Panc1 (cell line): ENCODE results near the gene ORC5. TPM values are rescaled to one million over a fixed set of nuclear protein-coding genes. Genes with fewer than 3 reads are reported as not detected.

Source experiments
- ATAC-seq: fragments of 200-7000 bp; cut with Tn5 transposase; 2 replicates; pipeline ENCODE4 v1.9.1; 2020; ENCODE audit warnings: mild to moderate bottlenecking, moderate library complexity
- BruUV-seq: library from RNA; stranded (reverse); fragments of 400-500 nt; replicated peaks from 2 replicates; lab custom pipeline; 2021; lab: Mats Ljungman, UMichigan
- CTCF ChIA-PET: fragments of 300-600 bp; sonication (Branson Sonifier 250); formaldehyde crosslinking; loops from one replicate; lab custom pipeline; 2022; ENCODE audit warnings: antibody characterized with exemption; lab: Charles Lee
- POLR2A ChIA-PET: fragments of 300-600 bp; sonication (Branson Sonifier 250); formaldehyde crosslinking; loops from one replicate; lab custom pipeline; 2022; ENCODE audit warnings: antibody characterized with exemption; lab: Charles Lee
- DNase-seq: peaks from one replicate; pipeline ENCODE4 v3.0.0-alpha.2; 2010; ENCODE audit warnings: low read depth, low spot score
- H3K27ac ChIP-seq: 2 replicates; pipeline ENCODE4 v1.5.1; 2011; ENCODE audit warnings: mild to moderate bottlenecking, low read length, inconsistent platforms
- H3K27me3 ChIP-seq: fragments of 200-500 bp; sonication (Bioruptor generic); 2 replicates; pipeline ENCODE4 v1.6.0; 2014; ENCODE audit warnings: low read length, inconsistent platforms; ENCODE audit not compliant: control insufficient read depth, insufficient read depth
- H3K36me3 ChIP-seq: fragments of 200-500 bp; sonication (Bioruptor generic); 2 replicates; pipeline ENCODE4 v1.5.1; 2014; ENCODE audit warnings: inconsistent platforms, mild to moderate bottlenecking, low read length, moderate library complexity; ENCODE audit not compliant: control insufficient read depth, insufficient read depth
- H3K4me1 ChIP-seq: 2 replicates; pipeline ENCODE4 v1.5.1; 2011; ENCODE audit warnings: inconsistent platforms, mild to moderate bottlenecking, low read length, moderate library complexity; ENCODE audit not compliant: control insufficient read depth, insufficient read depth
- H3K4me3 ChIP-seq, 2 experiments: 2 replicates each; pipeline ENCODE4 v1.5.1; 2011 to 2012; ENCODE audit warnings: low read depth in 2 of 2, low read length in 2 of 2, mild to moderate bottlenecking in 2 of 2, inconsistent platforms in 1 of 2, moderate library complexity in 1 of 2
- H3K9me3 ChIP-seq: fragments of 200-500 bp; sonication (Bioruptor generic); 2 replicates; pipeline ENCODE4 v1.5.1; 2014; ENCODE audit warnings: low read depth, mild to moderate bottlenecking, inconsistent platforms, low read length, moderate library complexity; ENCODE audit not compliant: control insufficient read depth, insufficient read depth
- POLR2AphosphoS5 ChIP-seq: IDR thresholded peaks from 2 replicates; pipeline ENCODE4 v1.6.1; 2012; ENCODE audit warnings: mild to moderate bottlenecking, low read depth, low read length, moderate library complexity
- SIN3A ChIP-seq: IDR thresholded peaks from 2 replicates; pipeline ENCODE4 v1.6.1; 2012; ENCODE audit warnings: low read depth, mild to moderate bottlenecking, low read length, moderate library complexity, borderline replicate concordance; ENCODE audit not compliant: insufficient read depth
- TCF7L2 ChIP-seq: IDR thresholded peaks from 2 replicates; pipeline ENCODE4 v1.6.1; 2011; ENCODE audit warnings: mild to moderate bottlenecking, low read depth, low read length, inconsistent platforms
- in situ Hi-C: cut with HindIII; loops from 2 replicates; pipeline ENCODE4 v1.10.0; 2016; ENCODE audit warnings: low sequenced_read_pairs, low pct_unique_long_range_greater_than_20kb
- intact Hi-C: fragments of 100-400 bp; cut with micrococcal nuclease; formaldehyde crosslinking; loops from one replicate; pipeline ENCODE4 v1.10.0; 2022; ENCODE audit not compliant: unreplicated experiment
- total RNA-seq: library from RNA; stranded (reverse); gene quantifications from one replicate; pipeline ENCODE4 v1.2.1, GENCODE V29; 2021; ENCODE audit not compliant: unreplicated experiment
- TF ChIP-seq, protein P1 (sequence below): fragments of 450-650 bp; IDR thresholded peaks from 2 replicates; pipeline ENCODE4 v1.5.1; 2017; ENCODE audit warnings: mild to moderate bottlenecking
- TF ChIP-seq, protein P2 (sequence below), 2 experiments: IDR thresholded peaks; 2 replicates each; pipeline ENCODE4 v1.6.1; 2011 to 2012; ENCODE audit warnings: low read depth in 2 of 2, control low read depth in 1 of 2, low read length in 1 of 2, mild to moderate bottlenecking in 1 of 2, moderate library complexity in 1 of 2; ENCODE audit not compliant: insufficient read depth in 1 of 2

Gene ORC5
- total RNA-seq, 1 experiment from 2014 or later = 24.6 TPM

DNA sequence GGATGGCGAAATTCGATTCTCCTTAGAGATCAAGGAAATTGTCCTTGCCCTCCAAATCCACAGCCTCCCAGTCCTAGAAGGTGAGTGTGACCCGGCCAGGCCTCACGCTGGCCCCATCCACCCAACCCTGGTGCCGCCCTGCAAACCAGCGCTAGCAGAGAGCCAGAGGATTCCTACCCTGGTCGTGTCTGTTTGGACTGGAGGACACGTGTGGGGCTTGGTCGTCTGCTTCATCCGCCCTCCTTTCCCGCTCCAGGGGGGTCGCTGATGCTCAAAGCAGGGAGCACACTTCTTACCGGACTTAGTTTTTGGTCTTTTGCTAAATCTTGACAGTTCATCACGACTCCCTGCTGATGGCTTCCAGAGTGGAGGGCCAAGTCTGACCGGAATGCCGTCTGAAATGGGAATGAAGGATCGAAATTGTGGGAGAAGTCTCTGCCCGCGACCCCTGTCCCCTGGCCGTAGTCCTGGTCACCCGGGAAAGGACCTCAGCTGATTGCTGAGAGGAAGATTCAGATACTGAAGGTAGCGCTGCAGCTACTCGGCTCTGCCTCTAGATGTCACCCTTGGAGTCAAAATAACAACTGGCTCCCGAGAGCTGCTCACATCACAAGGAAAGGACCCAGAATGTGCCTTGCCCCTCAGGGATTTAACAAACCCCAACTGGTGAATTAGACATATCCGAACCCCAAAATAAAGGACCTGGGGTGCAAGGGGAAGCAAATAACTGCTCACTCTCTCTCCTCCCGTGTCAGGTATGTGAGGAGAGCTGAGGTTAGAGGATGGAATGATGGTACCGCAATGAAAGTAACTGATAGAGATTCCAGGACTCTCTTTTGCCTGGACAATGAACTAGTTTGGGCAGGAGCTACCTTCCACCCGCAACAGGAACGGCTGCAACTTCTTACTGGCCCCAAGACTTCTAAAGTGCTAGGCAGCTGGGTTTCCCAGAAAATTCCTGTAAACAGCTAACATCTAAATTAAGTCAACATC is 23.5 kb upstream of the ORC5 start:
- Histone ChIP-seq H3K4me1 (no peaks in the 10 kb centered on the region), H3K27ac (no peak overlapping the region), H3K9me3 (no peaks in the 10 kb centered on the region), H3K4me3 (no peak overlapping the region), H3K36me3 (no peaks in the 10 kb centered on the region), H3K27me3 (peaks cover 9% of the 10 kb centered on the region)
- in situ Hi-C loops (no loop called here), intact Hi-C loops (loop anchor here (5.0 kb wide), 2 partner anchors 616 to 686 kb away; no protein-coding TSS in a partner anchor)
- CTCF ChIA-PET = interaction anchor here (0.6 to 1.3 kb wide), 7 partner anchors 20 to 688 kb away, joined by 3 to 13 read pairs (median 3); no protein-coding TSS in a partner anchor
- ATAC-seq (peak; percentile 98), DNase-seq (peak; percentile 57)
- no peak for TF ChIP-seq TCF7L2
- TF ChIP-seq, protein P1, sequence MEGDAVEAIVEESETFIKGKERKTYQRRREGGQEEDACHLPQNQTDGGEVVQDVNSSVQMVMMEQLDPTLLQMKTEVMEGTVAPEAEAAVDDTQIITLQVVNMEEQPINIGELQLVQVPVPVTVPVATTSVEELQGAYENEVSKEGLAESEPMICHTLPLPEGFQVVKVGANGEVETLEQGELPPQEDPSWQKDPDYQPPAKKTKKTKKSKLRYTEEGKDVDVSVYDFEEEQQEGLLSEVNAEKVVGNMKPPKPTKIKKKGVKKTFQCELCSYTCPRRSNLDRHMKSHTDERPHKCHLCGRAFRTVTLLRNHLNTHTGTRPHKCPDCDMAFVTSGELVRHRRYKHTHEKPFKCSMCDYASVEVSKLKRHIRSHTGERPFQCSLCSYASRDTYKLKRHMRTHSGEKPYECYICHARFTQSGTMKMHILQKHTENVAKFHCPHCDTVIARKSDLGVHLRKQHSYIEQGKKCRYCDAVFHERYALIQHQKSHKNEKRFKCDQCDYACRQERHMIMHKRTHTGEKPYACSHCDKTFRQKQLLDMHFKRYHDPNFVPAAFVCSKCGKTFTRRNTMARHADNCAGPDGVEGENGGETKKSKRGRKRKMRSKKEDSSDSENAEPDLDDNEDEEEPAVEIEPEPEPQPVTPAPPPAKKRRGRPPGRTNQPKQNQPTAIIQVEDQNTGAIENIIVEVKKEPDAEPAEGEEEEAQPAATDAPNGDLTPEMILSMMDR = peak; percentile 89
- BruUV-seq = no TSS peak
- POLR2A ChIA-PET = no interaction called here

- ChIA-PET CTCF (no interaction called here), POLR2A (no interaction called here)
- Histone ChIP-seq H3K9me3 (no peaks in the 10 kb centered on the region), H3K36me3 (no peaks in the 10 kb centered on the region), H3K4me3 (no peak overlapping the region), H3K27me3 (peaks cover 9% of the 10 kb centered on the region), H3K4me1 (no peaks in the 10 kb centered on the region), H3K27ac (no peak overlapping the region)
- BruUV-seq = no TSS peak
- DNase-seq (no peak), ATAC-seq (no peak)
- intact Hi-C loops = loop anchor here (5.0 kb wide), 2 partner anchors 617 to 687 kb away; no protein-coding TSS in a partner anchor
- TF ChIP-seq SIN3A (no peak), TCF7L2 (no peak), POLR2AphosphoS5 (no peak)
- TF ChIP-seq, protein P2, sequence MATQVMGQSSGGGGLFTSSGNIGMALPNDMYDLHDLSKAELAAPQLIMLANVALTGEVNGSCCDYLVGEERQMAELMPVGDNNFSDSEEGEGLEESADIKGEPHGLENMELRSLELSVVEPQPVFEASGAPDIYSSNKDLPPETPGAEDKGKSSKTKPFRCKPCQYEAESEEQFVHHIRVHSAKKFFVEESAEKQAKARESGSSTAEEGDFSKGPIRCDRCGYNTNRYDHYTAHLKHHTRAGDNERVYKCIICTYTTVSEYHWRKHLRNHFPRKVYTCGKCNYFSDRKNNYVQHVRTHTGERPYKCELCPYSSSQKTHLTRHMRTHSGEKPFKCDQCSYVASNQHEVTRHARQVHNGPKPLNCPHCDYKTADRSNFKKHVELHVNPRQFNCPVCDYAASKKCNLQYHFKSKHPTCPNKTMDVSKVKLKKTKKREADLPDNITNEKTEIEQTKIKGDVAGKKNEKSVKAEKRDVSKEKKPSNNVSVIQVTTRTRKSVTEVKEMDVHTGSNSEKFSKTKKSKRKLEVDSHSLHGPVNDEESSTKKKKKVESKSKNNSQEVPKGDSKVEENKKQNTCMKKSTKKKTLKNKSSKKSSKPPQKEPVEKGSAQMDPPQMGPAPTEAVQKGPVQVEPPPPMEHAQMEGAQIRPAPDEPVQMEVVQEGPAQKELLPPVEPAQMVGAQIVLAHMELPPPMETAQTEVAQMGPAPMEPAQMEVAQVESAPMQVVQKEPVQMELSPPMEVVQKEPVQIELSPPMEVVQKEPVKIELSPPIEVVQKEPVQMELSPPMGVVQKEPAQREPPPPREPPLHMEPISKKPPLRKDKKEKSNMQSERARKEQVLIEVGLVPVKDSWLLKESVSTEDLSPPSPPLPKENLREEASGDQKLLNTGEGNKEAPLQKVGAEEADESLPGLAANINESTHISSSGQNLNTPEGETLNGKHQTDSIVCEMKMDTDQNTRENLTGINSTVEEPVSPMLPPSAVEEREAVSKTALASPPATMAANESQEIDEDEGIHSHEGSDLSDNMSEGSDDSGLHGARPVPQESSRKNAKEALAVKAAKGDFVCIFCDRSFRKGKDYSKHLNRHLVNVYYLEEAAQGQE (IDR thresholded peaks at IDR 0.05; ENCODE audit: insufficient read depth in 1 of 2, low read depth in 2 of 2, low read length in 1 of 2) = no peak
- TF ChIP-seq, protein P1 = no peak
- in situ Hi-C loops = no loop called here
Observed at GRCh38 chr7:104230606-104231005, 22.8 kb upstream of the ORC5 start.
